ENCODE measurements around the gene POLE4. TPM values are rescaled to one million over a fixed set of nuclear protein-coding genes. Genes with fewer than 3 reads are reported as not detected.

The POLE4 gene
- polyA plus RNA-seq, 1 of the 3 experiments (the other 2 are of a cell fraction) = 42.1 TPM

DNA sequence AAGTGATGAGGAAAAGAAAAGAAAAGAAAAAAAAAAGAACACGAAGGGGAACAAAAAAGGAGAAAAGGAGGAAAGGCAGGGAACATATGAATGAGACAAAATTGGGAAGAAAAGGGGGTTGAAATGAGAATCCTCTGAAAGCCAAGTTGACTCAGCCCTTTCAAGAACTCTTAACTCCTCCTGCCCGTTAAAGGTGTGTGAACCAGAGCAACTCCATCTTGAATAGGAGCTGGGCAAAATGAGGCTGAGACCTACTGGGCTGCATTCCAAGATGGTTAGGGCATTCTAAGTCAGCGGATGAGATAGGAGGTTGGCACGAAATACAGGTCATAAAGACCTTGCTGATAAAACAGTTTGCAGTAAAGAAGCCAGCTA lies 4.0 kb upstream of the POLE4 start:
- Histone ChIP-seq H3K27me3 (ENCODE audit: insufficient read depth) (no peaks in the 10 kb centered on the region), H2AFZ (ENCODE audit: low read depth) (no peak overlapping the region), H3K4me3 (ENCODE audit: low read depth in 2 of 2, low read length in 1 of 2) (no peak overlapping the region), H3K27ac (ENCODE audit: low read depth in 2 of 2, low read length in 1 of 2) (no peak overlapping the region), H3K9me2 (no peaks in the 10 kb centered on the region), H3K4me1 (ENCODE audit: control insufficient read depth in 1 of 2, insufficient read depth in 2 of 2, low read depth in 1 of 2, low read length in 1 of 2) (peaks cover 0 to 8% of the 10 kb centered on the region in 2 experiments; a peak in 1 of 4 replicates), H4K20me1 (ENCODE audit: insufficient read depth) (no peaks in the 10 kb centered on the region), H3K9me3 (no peaks in the 10 kb centered on the region), H3F3A (replicated peaks; ENCODE audit: insufficient read depth) (peaks cover 4% of the 10 kb centered on the region), H3K4me2 (no peak overlapping the region), H3K9ac (no peak overlapping the region), H3K36me3 (replicated peaks in 1 of 2; ENCODE audit: control insufficient read depth in 1 of 2, insufficient read depth in 2 of 2, low read length in 1 of 2) (no peaks in the 10 kb centered on the region), H3K79me2 (ENCODE audit: insufficient read depth) (no peaks in the 10 kb centered on the region)
- ChIA-PET POLR2A (no interaction called here), CTCF (no interaction called here)
- 68% methylated on average over 4 of the region's 4 CpGs for WGBS (ENCODE audit: low lambda C conversion rate)
- DNase-seq = no peak
- TF ChIP-seq, protein P1, sequence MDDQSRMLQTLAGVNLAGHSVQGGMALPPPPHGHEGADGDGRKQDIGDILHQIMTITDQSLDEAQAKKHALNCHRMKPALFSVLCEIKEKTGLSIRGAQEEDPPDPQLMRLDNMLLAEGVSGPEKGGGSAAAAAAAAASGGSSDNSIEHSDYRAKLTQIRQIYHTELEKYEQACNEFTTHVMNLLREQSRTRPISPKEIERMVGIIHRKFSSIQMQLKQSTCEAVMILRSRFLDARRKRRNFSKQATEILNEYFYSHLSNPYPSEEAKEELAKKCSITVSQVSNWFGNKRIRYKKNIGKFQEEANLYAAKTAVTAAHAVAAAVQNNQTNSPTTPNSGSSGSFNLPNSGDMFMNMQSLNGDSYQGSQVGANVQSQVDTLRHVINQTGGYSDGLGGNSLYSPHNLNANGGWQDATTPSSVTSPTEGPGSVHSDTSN (IDR thresholded peaks at IDR 0.05) = no peak
- TF ChIP-seq, protein P2, sequence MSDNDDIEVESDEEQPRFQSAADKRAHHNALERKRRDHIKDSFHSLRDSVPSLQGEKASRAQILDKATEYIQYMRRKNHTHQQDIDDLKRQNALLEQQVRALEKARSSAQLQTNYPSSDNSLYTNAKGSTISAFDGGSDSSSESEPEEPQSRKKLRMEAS (IDR thresholded peaks at IDR 0.05; ENCODE audit: low read depth) = no peak
- TF ChIP-seq TEAD4 (IDR thresholded peaks at IDR 0.05; ENCODE audit: borderline replicate concordance, insufficient read depth) (no peak), NFIC (IDR thresholded peaks at IDR 0.05; ENCODE audit: borderline replicate concordance) (no peak), FOSL2 (IDR thresholded peaks at IDR 0.05; ENCODE audit: borderline replicate concordance, low read depth) (no peak), FOXM1 (IDR thresholded peaks at IDR 0.05; ENCODE audit: low read depth) (no peak), SMC3 (IDR thresholded peaks at IDR 0.05; ENCODE audit: low read depth, low read length) (no peak), EZH2phosphoT487 (IDR thresholded peaks at IDR 0.05; ENCODE audit: borderline replicate concordance, low read depth) (no peak), MEF2A (IDR thresholded peaks at IDR 0.05; ENCODE audit: borderline replicate concordance, low read depth) (no peak), FOXJ3 (CRISPR knock-in tag; IDR thresholded peaks at IDR 0.05) (no peak), GABPA (IDR thresholded peaks at IDR 0.05; ENCODE audit: low read depth) (no peak), ELF1 (IDR thresholded peaks at IDR 0.05) (no peak), RAD21 (IDR thresholded peaks at IDR 0.05; ENCODE audit: low read length) (no peak), TCF12 (IDR thresholded peaks at IDR 0.05) (no peak), TAF1 (IDR thresholded peaks at IDR 0.05; ENCODE audit: borderline replicate concordance, low read depth, low read length) (no peak)
- TF ChIP-seq, protein P3, sequence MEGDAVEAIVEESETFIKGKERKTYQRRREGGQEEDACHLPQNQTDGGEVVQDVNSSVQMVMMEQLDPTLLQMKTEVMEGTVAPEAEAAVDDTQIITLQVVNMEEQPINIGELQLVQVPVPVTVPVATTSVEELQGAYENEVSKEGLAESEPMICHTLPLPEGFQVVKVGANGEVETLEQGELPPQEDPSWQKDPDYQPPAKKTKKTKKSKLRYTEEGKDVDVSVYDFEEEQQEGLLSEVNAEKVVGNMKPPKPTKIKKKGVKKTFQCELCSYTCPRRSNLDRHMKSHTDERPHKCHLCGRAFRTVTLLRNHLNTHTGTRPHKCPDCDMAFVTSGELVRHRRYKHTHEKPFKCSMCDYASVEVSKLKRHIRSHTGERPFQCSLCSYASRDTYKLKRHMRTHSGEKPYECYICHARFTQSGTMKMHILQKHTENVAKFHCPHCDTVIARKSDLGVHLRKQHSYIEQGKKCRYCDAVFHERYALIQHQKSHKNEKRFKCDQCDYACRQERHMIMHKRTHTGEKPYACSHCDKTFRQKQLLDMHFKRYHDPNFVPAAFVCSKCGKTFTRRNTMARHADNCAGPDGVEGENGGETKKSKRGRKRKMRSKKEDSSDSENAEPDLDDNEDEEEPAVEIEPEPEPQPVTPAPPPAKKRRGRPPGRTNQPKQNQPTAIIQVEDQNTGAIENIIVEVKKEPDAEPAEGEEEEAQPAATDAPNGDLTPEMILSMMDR (IDR thresholded peaks at IDR 0.05) = no peak
- TF ChIP-seq, protein P4, sequence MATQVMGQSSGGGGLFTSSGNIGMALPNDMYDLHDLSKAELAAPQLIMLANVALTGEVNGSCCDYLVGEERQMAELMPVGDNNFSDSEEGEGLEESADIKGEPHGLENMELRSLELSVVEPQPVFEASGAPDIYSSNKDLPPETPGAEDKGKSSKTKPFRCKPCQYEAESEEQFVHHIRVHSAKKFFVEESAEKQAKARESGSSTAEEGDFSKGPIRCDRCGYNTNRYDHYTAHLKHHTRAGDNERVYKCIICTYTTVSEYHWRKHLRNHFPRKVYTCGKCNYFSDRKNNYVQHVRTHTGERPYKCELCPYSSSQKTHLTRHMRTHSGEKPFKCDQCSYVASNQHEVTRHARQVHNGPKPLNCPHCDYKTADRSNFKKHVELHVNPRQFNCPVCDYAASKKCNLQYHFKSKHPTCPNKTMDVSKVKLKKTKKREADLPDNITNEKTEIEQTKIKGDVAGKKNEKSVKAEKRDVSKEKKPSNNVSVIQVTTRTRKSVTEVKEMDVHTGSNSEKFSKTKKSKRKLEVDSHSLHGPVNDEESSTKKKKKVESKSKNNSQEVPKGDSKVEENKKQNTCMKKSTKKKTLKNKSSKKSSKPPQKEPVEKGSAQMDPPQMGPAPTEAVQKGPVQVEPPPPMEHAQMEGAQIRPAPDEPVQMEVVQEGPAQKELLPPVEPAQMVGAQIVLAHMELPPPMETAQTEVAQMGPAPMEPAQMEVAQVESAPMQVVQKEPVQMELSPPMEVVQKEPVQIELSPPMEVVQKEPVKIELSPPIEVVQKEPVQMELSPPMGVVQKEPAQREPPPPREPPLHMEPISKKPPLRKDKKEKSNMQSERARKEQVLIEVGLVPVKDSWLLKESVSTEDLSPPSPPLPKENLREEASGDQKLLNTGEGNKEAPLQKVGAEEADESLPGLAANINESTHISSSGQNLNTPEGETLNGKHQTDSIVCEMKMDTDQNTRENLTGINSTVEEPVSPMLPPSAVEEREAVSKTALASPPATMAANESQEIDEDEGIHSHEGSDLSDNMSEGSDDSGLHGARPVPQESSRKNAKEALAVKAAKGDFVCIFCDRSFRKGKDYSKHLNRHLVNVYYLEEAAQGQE (IDR thresholded peaks at IDR 0.05; ENCODE audit: low read depth, low read length) = no peak
- TF ChIP-seq, protein P5, sequence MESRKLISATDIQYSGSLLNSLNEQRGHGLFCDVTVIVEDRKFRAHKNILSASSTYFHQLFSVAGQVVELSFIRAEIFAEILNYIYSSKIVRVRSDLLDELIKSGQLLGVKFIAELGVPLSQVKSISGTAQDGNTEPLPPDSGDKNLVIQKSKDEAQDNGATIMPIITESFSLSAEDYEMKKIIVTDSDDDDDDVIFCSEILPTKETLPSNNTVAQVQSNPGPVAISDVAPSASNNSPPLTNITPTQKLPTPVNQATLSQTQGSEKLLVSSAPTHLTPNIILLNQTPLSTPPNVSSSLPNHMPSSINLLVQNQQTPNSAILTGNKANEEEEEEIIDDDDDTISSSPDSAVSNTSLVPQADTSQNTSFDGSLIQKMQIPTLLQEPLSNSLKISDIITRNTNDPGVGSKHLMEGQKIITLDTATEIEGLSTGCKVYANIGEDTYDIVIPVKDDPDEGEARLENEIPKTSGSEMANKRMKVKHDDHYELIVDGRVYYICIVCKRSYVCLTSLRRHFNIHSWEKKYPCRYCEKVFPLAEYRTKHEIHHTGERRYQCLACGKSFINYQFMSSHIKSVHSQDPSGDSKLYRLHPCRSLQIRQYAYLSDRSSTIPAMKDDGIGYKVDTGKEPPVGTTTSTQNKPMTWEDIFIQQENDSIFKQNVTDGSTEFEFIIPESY (IDR thresholded peaks at IDR 0.05; ENCODE audit: borderline replicate concordance, low read depth) = no peak
- TF ChIP-seq, protein P6, sequence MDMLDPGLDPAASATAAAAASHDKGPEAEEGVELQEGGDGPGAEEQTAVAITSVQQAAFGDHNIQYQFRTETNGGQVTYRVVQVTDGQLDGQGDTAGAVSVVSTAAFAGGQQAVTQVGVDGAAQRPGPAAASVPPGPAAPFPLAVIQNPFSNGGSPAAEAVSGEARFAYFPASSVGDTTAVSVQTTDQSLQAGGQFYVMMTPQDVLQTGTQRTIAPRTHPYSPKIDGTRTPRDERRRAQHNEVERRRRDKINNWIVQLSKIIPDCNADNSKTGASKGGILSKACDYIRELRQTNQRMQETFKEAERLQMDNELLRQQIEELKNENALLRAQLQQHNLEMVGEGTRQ (IDR thresholded peaks at IDR 0.05; ENCODE audit: borderline replicate concordance, low read depth, low read length) = no peak
